Chondrocyte (in vitro differentiated cells): ENCODE measurements around the gene DPYD. TPM values are rescaled to one million over a fixed set of nuclear protein-coding genes. Genes with fewer than 3 reads are reported as not detected.

Source experiments
- DNase-seq: peaks from one replicate; pipeline ENCODE4 v3.0.0; 2021; ENCODE audit warnings: mixed read lengths, low spot score
- H3K27ac Mint-ChIP-seq: one replicate; pipeline ENCODE4 v1.8.0; 2021; ENCODE audit warnings: mild to moderate bottlenecking, moderate library complexity, mixed read lengths; ENCODE audit not compliant: unreplicated experiment
- H3K27me3 Mint-ChIP-seq: 2 replicates; pipeline ENCODE4 v1.8.0; 2021; ENCODE audit warnings: low read depth, mixed read lengths
- H3K36me3 Mint-ChIP-seq: 2 replicates; pipeline ENCODE4 v1.8.0; 2021; ENCODE audit warnings: low read depth, mixed read lengths
- H3K4me1 Mint-ChIP-seq: 2 replicates; pipeline ENCODE4 v1.8.0; 2021; ENCODE audit warnings: low read depth, mild to moderate bottlenecking, mixed read lengths
- H3K4me3 Mint-ChIP-seq: one replicate; pipeline ENCODE4 v1.8.0; 2021; ENCODE audit warnings: mild to moderate bottlenecking, moderate library complexity, mixed read lengths; ENCODE audit not compliant: unreplicated experiment
- H3K9me3 Mint-ChIP-seq: 2 replicates; pipeline ENCODE4 v1.8.0; 2021; ENCODE audit warnings: low read depth, mixed read lengths
- CTCF ChIP-seq: fragments of 200-600 bp; sonication (generic); IDR thresholded peaks from 2 replicates; pipeline ENCODE4 v1.5.0; 2021; ENCODE audit warnings: antibody characterized with exemption, mild to moderate bottlenecking, moderate library complexity
- total RNA-seq: library from RNA; stranded (reverse); gene quantifications from 3 replicates; pipeline ENCODE4 v1.2.1, GENCODE V29; 2021

DPYD gene
- total RNA-seq, 1 donor from 2014 or later, result 5.3 TPM

- Mint-ChIP-seq H3K27me3 (no peaks in the 10 kb centered on the region), H3K4me3 (no peak overlapping the region), H3K9me3 (no peaks in the 10 kb centered on the region), H3K36me3 (no peaks in the 10 kb centered on the region), H3K27ac (no peak overlapping the region), H3K4me1 (no peaks in the 10 kb centered on the region)
- no peak for DNase-seq
- TF ChIP-seq CTCF, result no peak
Observed at GRCh38 chr1:97488530-97488929, 432.3 kb downstream of the DPYD start.

DNA sequence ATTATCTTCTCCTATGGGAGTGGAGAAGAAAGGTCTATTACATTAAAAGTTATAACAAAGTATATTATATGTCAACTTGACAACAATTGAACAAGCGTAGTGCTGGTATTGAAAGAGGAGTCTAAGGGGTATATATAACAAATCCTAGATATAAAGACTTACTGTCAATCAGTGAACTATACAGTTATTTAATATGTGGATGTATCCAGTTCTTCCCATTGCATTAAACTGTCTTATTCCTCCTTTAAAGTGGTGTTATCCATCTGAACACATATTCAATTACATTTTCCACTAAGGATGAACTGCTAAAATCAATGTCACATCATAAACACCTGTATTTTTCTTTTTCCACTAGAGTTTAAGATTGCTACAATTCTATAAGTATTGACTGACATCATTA lies 438.8 kb downstream of the DPYD start:
- Mint-ChIP-seq H3K27ac (no peak overlapping the region), H3K9me3 (peaks cover 5% of the 10 kb centered on the region), H3K27me3 (no peaks in the 10 kb centered on the region)

GRCh38 chr1:97467445-97467844 lies 453.4 kb downstream of the DPYD start:
- Mint-ChIP-seq H3K27ac (no peak overlapping the region), H3K9me3 (peaks cover 3% of the 10 kb centered on the region), H3K36me3 (peaks cover 3% of the 10 kb centered on the region), H3K4me3 (no peak overlapping the region), H3K4me1 (no peaks in the 10 kb centered on the region), H3K27me3 (no peaks in the 10 kb centered on the region)
- no peak for DNase-seq
- no peak for TF ChIP-seq CTCF

More for the DNA sequence above, 438.8 kb downstream of the DPYD start:
- peaks cover 3% of the 10 kb centered on the region for H3K36me3 Mint-ChIP-seq
- no peak for DNase-seq
- no peak for TF ChIP-seq CTCF
- H3K4me3 Mint-ChIP-seq, result no peak overlapping the region
- H3K4me1 Mint-ChIP-seq, result no peaks in the 10 kb centered on the region

DNA sequence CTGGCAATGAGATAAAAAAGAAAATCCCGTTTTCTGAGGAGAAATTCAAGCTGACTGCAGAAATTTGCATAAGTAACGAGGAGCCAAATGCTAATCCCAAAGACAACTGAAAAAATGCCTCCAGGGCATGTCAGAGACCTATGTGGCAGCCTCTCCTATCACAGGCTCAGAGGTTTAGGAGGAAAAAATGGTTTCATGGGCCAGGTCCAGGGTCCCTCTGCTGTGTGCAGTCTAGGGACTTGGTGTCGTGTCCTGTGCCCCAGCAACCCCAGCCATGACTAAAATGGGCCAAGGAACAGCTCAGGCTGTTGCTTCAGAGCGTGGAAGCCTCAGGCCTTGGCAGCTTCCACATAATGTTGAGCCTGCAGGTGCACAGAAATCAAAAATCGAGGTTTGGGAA lies 456.5 kb downstream of the DPYD start:
- Mint-ChIP-seq H3K36me3 (peaks cover 3% of the 10 kb centered on the region), H3K9me3 (peaks cover 3% of the 10 kb centered on the region), H3K4me1 (no peaks in the 10 kb centered on the region), H3K27me3 (no peaks in the 10 kb centered on the region), H3K27ac (no peak overlapping the region), H3K4me3 (no peak overlapping the region)
- no peak for TF ChIP-seq CTCF
- no peak for DNase-seq

GRCh38 chr1:97461782-97462181 lies 459.1 kb downstream of the DPYD start:
- Mint-ChIP-seq H3K27ac (no peak overlapping the region), H3K4me1 (no peaks in the 10 kb centered on the region), H3K36me3 (peaks cover 3% of the 10 kb centered on the region), H3K4me3 (no peak overlapping the region), H3K9me3 (no peaks in the 10 kb centered on the region), H3K27me3 (no peaks in the 10 kb centered on the region)
- TF ChIP-seq CTCF, result no peak
- no peak for DNase-seq
